ENCODE measurements around the gene HMGB3.
"Not testable (repeated sequence)": the region's sequence is repeated elsewhere in the genome, so short reads cannot be mapped to it uniquely, and the experiment has no call there.

HMGB3 gene

DNA sequence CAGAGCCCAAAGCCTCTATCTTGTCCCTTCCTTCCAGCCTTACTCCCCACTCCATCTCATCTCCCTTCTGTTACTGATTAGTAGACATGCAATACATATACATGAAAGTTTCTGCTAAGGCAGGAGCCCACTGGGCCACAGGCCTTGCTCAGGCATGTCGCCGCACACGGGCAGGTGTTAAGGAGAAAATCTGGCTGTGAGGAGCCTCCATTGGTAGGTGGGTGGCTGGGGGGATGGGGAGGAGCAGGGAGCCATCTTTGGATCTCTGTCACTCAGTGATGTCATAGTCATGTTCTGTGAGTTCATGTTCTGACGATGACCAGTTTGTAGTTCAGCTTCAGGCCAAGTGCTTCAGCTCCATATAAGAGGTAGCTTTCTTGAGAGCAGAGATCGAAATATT is 2.9 kb upstream of the HMGB3 start:
- no peak for DNase-seq

DNA sequence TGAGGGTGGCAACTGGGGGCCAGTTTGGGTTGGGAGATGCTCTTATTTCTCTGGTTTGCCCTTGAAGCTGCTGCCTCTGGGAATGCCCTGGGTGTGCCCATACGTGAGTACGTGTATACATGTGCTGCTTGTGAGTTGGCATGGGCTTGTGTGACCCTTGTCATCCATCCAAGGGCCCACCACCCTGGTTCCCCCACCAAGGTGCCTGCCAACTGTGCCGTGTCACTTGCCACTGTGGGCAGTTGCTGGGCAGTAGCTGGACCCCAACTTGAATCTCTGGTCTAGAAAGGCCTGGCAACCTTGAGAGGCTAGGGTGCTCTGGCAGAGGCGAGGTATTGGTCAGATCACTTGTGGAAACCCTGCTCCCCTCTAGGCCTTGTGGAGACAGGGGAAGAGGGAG is 2.4 kb upstream of the HMGB3 start:
- DNase-seq, result no peak

DNA sequence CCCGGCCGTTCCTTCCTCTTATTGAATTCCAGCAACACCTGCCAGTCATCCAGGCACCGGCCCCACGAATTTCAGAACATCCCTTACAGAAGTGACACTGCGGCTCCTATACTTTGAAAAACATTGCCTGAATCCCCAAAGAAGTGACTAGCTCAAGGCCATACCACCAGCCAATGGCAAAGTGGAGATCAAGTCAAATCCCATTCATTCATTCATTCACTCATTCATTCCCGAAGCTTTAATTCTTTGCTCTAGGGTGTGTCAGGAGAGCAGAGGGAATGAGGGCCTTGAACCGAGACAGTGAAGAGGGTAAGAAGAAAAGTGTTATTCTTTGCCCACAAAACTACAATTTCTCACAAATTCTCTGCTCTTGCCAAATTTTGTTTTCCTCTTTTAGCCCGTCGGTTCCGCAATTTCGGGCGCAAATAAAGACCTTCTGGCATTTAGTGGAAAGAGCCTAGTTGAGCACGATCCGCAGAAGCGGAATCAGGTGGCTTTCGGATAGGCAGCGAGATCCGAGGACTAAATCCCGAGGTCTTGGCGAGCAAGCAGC is 824 bp upstream of the HMGB3 start:
- no peak for DNase-seq

DNA sequence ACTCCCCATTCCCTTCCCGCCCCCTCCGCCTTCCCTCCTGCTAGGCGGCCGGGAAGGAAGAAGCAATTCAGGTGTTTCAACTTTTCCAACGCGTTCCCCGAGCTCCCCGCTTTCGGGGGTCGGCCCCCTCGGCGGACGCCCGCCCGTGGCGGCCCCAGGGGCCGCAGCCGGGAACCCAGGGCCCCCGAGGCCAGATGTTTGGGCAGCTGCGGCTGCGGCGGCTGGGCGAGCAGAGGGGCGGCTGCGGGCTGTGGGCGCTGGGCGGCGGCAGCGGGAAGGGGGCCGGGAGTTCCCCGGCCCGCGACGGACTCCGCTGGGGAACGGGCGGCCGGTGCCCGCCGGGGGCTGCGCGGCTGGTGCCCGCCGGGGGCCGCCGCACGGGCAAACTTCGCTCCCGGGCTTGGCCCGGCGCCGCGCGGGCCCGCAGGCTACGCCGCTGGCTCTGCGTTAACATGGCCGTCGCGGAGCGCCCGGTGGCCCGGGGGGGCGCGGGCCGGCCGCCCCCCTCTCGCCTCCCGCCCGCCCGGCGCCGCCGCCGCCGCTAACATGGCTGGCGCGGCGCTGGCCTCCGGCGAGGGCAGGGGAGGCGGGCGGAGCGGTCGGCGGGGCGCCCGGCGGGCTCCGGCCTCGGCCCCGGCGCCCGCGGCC is 510 bp downstream of the HMGB3 start:
- DNase-seq, result no peak

DNA sequence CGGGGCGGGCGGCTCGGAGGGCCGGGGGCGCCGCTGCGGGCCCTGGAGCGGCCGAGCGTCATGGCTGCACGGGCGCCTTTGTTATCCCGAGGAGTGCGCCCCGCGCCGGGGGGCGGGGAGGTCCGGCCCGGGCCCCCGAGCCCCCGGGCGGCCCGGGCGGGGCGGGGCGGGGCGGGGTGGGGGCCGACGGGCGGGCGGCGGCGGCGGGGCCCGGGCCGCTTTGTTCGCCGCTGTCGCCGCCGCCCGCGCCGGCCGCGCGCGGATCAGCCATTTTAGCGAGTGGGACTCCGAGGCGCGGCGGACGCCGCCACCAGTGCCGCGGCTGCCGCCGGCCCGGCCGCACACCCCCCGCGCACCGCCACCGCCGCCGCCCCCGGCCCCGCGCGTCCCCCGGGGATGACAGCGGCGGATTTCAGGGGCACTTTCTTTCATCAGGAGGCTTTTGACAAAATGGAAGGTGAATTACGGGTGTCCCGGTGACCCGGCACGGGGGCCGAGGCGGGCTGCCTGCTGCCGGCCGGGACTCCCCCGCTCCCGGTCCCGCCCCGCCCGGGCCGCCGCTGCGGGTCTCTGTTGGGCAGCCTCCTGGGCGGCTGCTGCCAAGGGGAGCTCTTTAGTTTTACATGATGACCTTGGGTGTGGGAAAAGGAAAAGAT is 1.2 kb downstream of the HMGB3 start:
- DNase-seq, result no peak

DNA sequence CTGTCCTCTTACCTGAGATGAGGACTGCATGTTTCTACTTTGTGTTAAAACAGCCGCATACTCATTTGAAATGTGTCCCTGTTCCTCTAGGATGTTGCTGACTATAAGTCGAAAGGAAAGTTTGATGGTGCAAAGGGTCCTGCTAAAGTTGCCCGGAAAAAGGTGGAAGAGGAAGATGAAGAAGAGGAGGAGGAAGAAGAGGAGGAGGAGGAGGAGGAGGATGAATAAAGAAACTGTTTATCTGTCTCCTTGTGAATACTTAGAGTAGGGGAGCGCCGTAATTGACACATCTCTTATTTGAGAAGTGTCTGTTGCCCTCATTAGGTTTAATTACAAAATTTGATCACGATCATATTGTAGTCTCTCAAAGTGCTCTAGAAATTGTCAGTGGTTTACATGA is 4.6 kb downstream of the HMGB3 start:
- not testable (repeated sequence) for DNase-seq

DNA sequence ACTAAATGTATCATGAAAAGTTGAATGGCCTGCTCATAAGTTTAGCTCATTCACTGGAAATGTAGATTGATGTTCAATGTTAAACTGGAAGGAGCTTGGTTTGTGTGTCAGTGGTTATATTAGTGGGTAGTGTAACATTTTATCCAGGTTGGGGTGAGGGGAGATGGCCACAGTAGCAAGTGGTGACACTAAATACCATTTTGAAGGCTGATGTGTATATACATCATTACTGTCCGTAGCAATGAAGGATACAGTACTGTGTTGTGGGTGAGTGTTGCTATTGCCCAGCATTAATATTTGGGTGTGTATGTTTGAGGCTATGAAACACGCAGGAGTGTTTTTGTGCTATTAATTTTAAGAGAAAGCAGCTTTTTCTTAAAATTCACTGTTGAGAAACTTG is 6.3 kb downstream of the HMGB3 start:
- DNase-seq, result no peak

DNA sequence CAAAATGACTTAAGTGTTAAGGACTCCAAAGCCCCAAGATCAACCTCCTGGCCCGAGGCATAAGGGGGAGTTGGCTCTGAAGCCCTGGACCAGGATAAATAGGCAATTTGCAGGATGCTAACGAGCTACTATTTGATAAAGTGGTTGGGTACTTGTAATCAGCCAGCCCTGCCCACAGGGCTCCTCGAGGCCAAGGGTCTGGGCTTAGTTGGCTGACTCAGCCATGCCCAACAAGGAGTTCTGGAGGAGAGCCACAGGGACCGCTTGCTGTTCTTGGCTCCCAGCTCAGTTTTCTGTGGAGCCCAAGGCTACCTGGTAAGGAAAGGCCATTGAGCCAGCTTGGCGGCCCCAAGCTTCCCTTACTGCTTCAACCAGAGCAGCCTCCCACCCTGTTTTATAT is 7.8 kb downstream of the HMGB3 start:
- no peak for DNase-seq

DNA sequence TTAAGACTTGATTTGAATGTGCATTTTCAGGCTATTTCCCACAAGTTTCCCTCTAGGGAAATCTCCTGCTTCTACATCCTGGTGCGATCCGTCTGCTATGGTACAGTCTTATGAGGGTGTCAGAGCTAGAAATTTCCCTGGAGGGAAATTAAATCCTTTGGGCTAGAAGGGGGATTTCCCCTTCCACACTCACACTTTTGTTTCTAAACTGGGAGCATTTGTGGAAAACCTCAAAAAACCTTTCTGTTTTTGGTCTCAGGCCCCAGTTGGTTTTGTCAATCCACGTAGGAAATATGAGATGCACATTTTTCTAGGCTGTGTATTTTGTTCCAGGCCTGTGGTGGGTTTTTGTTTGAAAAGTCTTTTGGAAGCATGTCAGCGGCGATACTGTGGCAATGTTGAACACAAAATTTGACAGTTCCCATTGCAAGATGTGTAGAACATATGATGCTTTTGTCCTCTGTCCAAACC is 17.8 kb downstream of the HMGB3 start:
- no peak for DNase-seq

DNA sequence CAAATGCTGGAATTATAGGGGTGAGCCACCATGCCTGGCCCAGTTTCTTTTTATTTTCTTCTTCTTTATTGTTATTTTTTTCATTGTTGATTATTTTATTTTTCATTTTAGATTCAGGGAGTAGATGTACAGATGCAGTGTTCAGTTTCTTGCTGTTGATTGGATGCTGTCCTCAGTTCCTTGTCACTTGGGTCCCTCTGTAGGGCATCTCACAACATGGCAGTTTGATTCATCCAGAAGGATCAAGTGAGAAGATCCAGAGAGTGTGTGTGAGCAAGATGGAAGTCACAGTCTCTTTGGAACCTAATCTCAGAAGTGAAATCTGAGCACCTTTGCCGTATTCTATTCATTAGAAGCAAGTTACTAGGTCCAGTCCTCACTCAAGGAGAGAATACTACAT is 20.9 kb downstream of the HMGB3 start:
- no peak for DNase-seq

DNA sequence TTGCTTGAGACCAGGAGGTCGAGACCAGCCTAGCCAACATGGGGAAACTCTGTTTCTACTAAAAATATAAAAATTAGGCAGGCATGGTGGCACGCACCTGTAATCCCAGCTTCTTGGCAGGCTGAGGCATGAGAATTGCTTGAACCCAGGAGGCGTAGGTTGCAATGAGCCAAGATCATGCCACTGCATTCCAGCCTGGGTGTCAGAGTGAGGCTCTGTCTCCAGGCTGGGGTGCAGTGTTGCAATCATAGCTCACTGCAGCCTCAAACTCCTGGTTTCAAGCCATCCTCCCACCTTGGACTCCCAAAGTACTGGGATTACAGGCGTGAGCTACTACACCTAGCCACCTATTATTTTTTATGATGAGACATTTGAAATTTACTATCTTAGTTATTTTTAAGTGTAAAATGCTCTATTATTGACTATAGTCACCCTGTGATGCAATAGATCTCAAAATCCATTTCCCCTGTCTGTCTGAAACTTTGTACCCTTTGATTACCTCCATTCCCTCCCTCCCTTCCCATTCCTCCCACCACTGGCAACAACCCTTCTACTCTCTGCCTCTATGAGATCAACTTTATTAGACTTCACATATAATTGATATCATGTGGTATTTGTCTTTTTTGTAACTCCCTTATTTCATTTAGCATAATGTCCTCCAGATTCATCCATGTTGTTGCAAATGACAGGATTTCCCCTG is 23.4 kb downstream of the HMGB3 start:
- no peak for DNase-seq

DNA sequence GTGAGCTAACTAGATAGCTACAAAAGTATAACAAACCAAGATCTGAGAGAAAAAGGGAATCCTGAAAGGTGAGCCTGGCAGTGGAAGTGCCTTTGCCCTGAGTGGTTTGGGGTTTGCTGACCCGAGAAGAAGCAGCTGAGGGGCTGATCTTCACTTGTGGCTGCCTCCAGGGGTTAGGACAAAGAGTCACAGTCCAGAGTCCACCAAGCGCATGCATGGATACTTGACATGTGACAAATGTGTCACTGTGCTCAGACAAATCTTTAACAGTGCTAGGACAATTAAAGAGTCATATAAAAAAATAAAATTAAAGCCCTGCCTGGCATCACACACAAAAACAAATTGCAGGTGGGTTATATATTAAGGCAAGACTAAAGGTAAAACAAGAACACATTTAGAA is 26.4 kb downstream of the HMGB3 start:
- no peak for DNase-seq

DNA sequence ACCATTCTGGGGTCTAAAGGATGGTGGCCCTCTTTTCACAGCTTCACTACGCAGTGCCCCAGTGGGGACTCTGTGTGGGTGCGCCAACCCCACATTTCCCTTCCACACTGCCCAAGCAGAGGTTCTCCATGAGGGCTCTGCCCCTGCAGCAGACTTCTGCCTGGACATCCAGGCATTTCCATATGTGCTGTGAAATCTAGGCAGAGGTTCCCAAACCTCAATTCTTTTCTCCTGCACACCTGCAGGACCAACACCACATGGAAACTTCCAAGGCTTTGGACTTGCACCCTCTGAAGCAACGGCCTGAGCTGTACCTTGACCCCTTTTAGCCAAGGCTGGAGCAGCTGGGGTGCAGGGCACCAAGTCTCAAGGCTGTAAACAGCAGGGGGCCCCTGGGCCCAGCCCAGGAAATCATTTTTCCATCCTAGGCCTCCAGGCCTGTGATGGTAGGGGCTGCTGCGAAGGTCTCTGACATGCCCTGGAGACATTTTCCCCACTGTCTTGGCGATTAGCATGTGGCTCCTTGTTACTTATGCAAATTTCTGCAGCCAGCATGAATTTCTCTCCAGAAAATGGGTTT is 30.1 kb downstream of the HMGB3 start:
- DNase-seq, result no peak

DNA sequence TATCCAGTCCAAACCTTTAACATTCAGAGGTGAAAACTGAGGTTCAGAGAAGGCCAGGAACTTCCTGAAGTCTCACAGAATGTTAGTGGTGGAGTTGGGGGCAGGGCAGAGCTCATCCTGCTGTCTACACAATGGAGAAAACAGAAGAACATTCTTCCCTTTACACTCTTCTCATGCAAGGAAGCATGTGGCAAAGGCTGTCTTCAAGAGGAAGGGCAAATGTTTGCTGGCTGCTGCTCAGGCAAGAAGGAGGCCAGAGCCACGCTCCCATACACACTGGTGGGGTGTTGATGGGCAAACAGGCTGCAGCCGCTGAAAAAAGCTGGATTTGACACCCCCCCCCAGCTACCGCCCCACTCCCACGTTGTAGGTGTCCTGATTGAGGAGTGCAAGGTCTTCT is 32.5 kb downstream of the HMGB3 start:
- no peak for DNase-seq

DNA sequence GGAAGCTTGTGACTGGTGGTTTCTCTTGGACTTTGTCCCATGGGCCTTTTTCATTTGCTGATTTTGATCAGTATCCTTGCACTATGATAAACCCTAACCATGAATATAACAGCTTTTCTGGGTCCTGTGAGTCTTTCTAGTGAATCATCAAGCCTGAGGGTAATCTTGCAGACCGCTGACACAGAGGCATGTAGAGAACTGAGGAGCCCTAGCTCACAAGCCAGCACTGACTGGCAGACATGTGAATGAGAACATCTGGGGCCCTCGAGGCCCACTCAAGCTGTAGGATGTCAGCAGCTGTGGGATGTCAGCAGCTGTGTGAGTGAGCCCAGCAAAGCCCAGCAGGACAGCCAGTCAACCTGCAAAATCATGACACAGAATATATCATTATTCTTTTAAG is 36.7 kb downstream of the HMGB3 start:
- no peak for DNase-seq

DNA sequence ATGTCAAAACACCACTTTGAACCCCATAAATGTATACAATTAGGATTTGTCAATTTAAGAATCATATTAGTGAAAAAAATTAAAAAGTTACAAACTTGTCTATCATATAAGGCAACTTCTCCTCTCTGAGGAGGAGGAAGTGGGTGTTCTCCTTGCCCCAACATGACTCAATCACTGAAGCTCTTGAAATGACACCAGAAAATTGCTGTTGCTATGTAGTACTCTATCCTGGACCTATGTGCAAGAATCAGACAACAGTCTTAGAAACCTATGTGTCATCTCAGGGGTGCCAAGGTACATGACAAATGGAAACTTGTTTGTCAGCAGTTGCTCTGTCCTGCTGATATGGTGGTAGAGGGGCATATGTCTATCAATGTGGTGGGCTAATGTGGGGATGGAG is 47.7 kb downstream of the HMGB3 start:
- no peak for DNase-seq

DNA sequence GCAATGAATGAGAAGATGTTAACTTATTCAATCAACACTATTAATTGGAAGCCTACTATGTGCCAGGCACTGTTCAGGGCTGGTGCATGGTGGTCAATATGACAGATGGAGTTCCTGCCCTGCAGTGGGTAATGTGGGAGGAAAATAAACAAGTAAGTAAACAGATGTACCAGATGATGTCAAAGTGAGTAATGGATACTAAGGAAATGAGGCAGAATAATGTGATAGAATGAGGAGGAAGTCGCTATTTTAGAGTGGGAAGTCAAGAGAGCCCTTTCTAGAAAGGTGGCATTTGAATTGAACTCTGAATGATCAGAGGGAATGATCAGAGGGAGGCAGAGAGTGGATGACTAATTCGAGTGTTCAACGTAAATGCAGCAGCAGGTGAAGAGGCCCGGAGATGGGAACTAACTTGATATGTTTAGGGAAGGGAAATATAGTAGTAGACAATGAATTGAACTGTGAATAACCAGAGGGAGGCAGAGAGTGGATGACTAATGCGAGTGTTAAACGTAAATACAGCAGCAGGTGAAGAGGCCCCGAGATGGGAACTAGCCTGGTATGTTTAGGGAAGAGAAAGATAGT is 48.3 kb downstream of the HMGB3 start:
- DNase-seq, result no peak

DNA sequence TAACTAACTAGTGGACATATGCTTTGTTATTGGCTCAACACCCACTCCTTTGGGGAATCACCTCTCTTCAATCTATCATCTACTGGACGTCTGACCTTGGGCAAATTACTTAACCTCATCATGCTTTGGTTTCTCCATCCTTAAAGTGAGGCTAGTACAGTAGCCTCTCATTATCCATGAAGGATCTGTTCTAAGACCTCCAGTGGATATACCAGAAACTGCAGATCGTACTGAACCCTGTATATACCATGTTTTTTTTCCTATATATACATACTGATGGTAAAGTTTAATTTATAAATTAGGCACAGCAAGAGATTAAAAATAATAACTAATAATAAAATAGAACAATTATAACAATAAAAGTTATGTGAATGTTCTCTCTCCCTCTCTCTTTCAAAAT is 56.2 kb downstream of the HMGB3 start:
- no peak for DNase-seq
